ENCODE measurements around the gene NDUFA8. TPM values are rescaled to one million over a fixed set of nuclear protein-coding genes. Genes with fewer than 3 reads are reported as not detected.

Gene NDUFA8
- total RNA-seq, 1 experiment from 2014 or later = 70.7 TPM

DNA sequence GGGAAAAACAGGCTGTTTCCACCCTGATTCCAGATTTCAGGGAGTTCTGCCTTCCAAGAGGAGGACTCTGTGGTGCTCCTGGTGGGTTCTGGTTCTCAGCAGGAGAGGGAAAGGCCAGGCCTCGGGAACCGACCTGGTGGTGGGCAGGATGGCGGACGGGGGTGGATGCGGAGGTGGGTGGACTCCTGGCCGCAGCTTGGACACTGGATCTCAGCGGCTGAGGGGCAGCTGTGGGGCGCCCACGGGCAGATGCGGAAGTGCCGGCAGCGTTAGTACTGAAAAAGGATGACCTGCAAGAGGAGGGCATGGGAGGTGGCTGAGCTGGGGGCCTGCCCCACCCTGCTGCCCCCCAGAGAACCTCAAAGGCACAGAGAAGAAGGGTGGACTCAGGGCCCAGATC lies 44.9 kb upstream of the NDUFA8 start:
- ChIA-PET CTCF (interaction anchor here (0.8 to 1.5 kb wide), 4 partner anchors 10 to 105 kb away, joined by 3 to 5 read pairs (median 4); no protein-coding TSS in a partner anchor), POLR2A (no interaction called here)
- ATAC-seq = no peak
- no peak overlapping the region for H3K27ac Mint-ChIP-seq
- no peaks in the 10 kb centered on the region for H3K36me3 Mint-ChIP-seq
- peaks cover 3% of the 10 kb centered on the region; the same call in 1 of the 2 replicates for H3K27me3 Mint-ChIP-seq (ENCODE audit: low read depth)
- no peaks in the 10 kb centered on the region for H3K9me3 Mint-ChIP-seq
- no peak overlapping the region for H3K4me3 Mint-ChIP-seq
- DNase-seq (ENCODE audit: low spot score) = no peak
- TF ChIP-seq ZNF263 (CRISPR knock-in tag; IDR thresholded peaks at IDR 0.05; ENCODE audit: low read depth) (peak; percentile 64; the same call in 1 of the 2 replicates), CDX4 (CRISPR knock-in tag; IDR thresholded peaks at IDR 0.05; ENCODE audit: borderline replicate concordance) (no peak)
- peaks cover 20% of the 10 kb centered on the region for H3K4me1 Mint-ChIP-seq

- Mint-ChIP-seq H3K36me3 (no peaks in the 10 kb centered on the region), H3K27me3 (ENCODE audit: low read depth) (peaks cover 3% of the 10 kb centered on the region; the same call in 1 of the 2 replicates), H3K9me3 (no peaks in the 10 kb centered on the region), H3K4me3 (no peak overlapping the region), H3K27ac (no peak overlapping the region), H3K4me1 (peaks cover 20% of the 10 kb centered on the region)
- DNase-seq (ENCODE audit: low spot score) = no peak
- CTCF ChIA-PET = interaction anchor here (0.8 to 1.5 kb wide), 4 partner anchors 10 to 105 kb away, joined by 3 to 5 read pairs (median 4); no protein-coding TSS in a partner anchor
- no peak for ATAC-seq
- TF ChIP-seq NR3C1 (CRISPR knock-in tag; conservative IDR thresholded peaks at IDR 0.05; ENCODE audit: low read depth) = no peak
- no peak for TF ChIP-seq ZMAT4 (CRISPR knock-in tag; IDR thresholded peaks at IDR 0.05)
- TF ChIP-seq FOXK1 (CRISPR knock-in tag; IDR thresholded peaks at IDR 0.05) = no peak
- TF ChIP-seq, protein P1, sequence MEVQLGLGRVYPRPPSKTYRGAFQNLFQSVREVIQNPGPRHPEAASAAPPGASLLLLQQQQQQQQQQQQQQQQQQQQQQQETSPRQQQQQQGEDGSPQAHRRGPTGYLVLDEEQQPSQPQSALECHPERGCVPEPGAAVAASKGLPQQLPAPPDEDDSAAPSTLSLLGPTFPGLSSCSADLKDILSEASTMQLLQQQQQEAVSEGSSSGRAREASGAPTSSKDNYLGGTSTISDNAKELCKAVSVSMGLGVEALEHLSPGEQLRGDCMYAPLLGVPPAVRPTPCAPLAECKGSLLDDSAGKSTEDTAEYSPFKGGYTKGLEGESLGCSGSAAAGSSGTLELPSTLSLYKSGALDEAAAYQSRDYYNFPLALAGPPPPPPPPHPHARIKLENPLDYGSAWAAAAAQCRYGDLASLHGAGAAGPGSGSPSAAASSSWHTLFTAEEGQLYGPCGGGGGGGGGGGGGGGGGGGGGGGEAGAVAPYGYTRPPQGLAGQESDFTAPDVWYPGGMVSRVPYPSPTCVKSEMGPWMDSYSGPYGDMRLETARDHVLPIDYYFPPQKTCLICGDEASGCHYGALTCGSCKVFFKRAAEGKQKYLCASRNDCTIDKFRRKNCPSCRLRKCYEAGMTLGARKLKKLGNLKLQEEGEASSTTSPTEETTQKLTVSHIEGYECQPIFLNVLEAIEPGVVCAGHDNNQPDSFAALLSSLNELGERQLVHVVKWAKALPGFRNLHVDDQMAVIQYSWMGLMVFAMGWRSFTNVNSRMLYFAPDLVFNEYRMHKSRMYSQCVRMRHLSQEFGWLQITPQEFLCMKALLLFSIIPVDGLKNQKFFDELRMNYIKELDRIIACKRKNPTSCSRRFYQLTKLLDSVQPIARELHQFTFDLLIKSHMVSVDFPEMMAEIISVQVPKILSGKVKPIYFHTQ (CRISPR knock-in tag; IDR thresholded peaks at IDR 0.05) = no peak
- TF ChIP-seq NR2C2 (CRISPR knock-in tag; IDR thresholded peaks at IDR 0.05) = no peak
- no peak for TF ChIP-seq ZNF532 (CRISPR knock-in tag; IDR thresholded peaks at IDR 0.05; ENCODE audit: borderline replicate concordance)
- TF ChIP-seq CREB1 (CRISPR knock-in tag; IDR thresholded peaks at IDR 0.05) = no peak
- no peak for TF ChIP-seq JUN (CRISPR knock-in tag; IDR thresholded peaks at IDR 0.05)
- no peak for TF ChIP-seq ZBTB21 (CRISPR knock-in tag; IDR thresholded peaks at IDR 0.05; ENCODE audit: borderline replicate concordance)
- TF ChIP-seq, protein P2, sequence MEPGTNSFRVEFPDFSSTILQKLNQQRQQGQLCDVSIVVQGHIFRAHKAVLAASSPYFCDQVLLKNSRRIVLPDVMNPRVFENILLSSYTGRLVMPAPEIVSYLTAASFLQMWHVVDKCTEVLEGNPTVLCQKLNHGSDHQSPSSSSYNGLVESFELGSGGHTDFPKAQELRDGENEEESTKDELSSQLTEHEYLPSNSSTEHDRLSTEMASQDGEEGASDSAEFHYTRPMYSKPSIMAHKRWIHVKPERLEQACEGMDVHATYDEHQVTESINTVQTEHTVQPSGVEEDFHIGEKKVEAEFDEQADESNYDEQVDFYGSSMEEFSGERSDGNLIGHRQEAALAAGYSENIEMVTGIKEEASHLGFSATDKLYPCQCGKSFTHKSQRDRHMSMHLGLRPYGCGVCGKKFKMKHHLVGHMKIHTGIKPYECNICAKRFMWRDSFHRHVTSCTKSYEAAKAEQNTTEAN (CRISPR knock-in tag; IDR thresholded peaks at IDR 0.05) = no peak
- TF ChIP-seq ZNF121 (CRISPR knock-in tag; IDR thresholded peaks at IDR 0.05) = no peak
- POLR2A ChIA-PET = no interaction called here
Observed at GRCh38 chr9:122204055-122204454, 44.5 kb upstream of the NDUFA8 start.

Data from WTC11 (cell line).